ENCODE measurements around the gene BRIX1. TPM values are rescaled to one million over a fixed set of nuclear protein-coding genes. Genes with fewer than 3 reads are reported as not detected.

The BRIX1 gene
- total and polyA plus RNA-seq, 2 experiments from 2014 or later = 72.6 to 171 TPM

DNA sequence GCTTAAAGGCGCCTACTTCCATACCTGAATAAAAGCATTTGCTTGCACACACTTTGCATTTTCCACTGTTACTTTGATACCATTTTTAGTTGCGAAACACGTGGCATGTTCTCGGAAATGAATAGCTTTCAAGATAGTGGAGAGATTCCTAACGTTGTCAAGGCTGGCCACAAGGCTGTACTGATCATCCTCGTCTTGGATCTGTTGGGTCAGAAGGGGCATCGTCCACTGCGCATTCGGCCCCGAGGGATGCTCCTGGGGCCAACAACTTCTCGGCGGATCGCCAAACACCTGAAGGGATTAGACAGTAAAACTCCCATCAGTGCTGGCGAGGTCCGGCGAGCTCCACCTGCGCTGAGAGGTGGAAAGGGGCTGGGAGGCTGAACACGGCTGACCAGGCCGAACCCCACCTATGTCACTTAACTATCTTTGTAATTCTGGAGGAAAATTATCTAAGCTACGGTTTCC lies 806 bp upstream of the BRIX1 start (continued):
- no peak for TF ChIP-seq ZNF462 (CRISPR knock-in tag; IDR thresholded peaks at IDR 0.05)
- TF ChIP-seq STAT1 (IDR thresholded peaks at IDR 0.05; ENCODE audit: unreplicated experiment) = no peak
- no peak for TF ChIP-seq JUNB (IDR thresholded peaks at IDR 0.05; ENCODE audit: unreplicated experiment)
- no peak for TF ChIP-seq CREB1 (CRISPR knock-in tag; IDR thresholded peaks at IDR 0.05; ENCODE audit: low read depth)
- no peak for TF ChIP-seq EZH2phosphoT487 (IDR thresholded peaks at IDR 0.05; ENCODE audit: unreplicated experiment)
- TF ChIP-seq POLR2AphosphoS5 (IDR thresholded peaks at IDR 0.05; ENCODE audit: low read depth) = no peak
- TF ChIP-seq NANOG (IDR thresholded peaks at IDR 0.05; ENCODE audit: borderline replicate concordance) = no peak
- TF ChIP-seq, protein P1, sequence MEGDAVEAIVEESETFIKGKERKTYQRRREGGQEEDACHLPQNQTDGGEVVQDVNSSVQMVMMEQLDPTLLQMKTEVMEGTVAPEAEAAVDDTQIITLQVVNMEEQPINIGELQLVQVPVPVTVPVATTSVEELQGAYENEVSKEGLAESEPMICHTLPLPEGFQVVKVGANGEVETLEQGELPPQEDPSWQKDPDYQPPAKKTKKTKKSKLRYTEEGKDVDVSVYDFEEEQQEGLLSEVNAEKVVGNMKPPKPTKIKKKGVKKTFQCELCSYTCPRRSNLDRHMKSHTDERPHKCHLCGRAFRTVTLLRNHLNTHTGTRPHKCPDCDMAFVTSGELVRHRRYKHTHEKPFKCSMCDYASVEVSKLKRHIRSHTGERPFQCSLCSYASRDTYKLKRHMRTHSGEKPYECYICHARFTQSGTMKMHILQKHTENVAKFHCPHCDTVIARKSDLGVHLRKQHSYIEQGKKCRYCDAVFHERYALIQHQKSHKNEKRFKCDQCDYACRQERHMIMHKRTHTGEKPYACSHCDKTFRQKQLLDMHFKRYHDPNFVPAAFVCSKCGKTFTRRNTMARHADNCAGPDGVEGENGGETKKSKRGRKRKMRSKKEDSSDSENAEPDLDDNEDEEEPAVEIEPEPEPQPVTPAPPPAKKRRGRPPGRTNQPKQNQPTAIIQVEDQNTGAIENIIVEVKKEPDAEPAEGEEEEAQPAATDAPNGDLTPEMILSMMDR (conservative IDR thresholded peaks at IDR 0.05; ENCODE audit: low read depth in 2 of 2) = no peak
- no peak for TF ChIP-seq ZNF114 (CRISPR knock-in tag; IDR thresholded peaks at IDR 0.05)
- TF ChIP-seq, protein P2, sequence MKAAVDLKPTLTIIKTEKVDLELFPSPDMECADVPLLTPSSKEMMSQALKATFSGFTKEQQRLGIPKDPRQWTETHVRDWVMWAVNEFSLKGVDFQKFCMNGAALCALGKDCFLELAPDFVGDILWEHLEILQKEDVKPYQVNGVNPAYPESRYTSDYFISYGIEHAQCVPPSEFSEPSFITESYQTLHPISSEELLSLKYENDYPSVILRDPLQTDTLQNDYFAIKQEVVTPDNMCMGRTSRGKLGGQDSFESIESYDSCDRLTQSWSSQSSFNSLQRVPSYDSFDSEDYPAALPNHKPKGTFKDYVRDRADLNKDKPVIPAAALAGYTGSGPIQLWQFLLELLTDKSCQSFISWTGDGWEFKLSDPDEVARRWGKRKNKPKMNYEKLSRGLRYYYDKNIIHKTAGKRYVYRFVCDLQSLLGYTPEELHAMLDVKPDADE (IDR thresholded peaks at IDR 0.05) = no peak
